GM12874 (cell line): ENCODE measurements around the gene KRTAP5-9.
"Not testable (repeated sequence)": the region's sequence is repeated elsewhere in the genome, so short reads cannot be mapped to it uniquely, and the experiment has no call there.

Experiments used
- TF ChIP-seq, protein P1 (sequence below): IDR thresholded peaks from 2 replicates; pipeline ENCODE4 v1.5.1; 2011; ENCODE audit warnings: low read depth, mild to moderate bottlenecking, control low read depth, low read length, moderate library complexity; ENCODE audit not compliant: insufficient read depth

Gene KRTAP5-9

GRCh38 chr11:71525938-71526495, 22.2 kb upstream of the KRTAP5-9 start:
- TF ChIP-seq, protein P1, sequence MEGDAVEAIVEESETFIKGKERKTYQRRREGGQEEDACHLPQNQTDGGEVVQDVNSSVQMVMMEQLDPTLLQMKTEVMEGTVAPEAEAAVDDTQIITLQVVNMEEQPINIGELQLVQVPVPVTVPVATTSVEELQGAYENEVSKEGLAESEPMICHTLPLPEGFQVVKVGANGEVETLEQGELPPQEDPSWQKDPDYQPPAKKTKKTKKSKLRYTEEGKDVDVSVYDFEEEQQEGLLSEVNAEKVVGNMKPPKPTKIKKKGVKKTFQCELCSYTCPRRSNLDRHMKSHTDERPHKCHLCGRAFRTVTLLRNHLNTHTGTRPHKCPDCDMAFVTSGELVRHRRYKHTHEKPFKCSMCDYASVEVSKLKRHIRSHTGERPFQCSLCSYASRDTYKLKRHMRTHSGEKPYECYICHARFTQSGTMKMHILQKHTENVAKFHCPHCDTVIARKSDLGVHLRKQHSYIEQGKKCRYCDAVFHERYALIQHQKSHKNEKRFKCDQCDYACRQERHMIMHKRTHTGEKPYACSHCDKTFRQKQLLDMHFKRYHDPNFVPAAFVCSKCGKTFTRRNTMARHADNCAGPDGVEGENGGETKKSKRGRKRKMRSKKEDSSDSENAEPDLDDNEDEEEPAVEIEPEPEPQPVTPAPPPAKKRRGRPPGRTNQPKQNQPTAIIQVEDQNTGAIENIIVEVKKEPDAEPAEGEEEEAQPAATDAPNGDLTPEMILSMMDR: no peak

DNA sequence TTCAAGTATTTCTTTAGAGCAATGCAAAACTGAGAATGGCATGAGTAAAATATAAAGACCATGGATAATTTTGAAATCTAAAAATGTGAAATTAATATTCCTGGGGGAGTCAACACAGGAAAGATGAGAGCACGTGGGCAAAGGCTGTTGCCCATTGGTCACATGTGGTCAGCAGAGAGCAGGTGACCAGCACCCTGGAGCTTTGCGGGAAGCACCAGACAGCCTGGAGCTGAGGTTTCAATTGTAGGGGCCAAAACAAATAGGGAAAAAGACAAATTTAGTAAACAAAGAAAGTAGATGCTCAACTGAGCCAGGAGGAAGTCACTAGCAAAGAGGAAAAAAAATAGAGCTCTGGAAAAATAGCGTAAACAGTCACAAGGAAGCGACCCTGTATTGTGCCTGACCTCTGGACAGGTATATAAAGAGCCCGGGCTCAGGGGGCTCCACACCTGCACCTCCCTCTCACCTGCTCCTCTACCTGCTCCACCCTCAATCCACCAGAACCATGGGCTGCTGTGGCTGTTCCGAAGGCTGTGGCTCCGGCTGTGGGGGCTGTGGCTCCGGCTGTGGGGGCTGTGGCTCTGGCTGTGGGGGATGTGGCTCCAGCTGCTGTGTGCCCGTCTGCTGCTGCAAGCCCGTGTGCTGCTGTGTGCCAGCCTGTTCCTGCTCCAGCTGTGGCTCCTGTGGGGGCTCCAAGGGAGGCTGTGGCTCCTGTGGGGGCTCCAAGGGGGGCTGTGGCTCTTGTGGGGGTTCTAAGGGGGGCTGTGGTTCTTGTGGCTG, 21.2 kb upstream of the KRTAP5-9 start, which contains the start of gene KRTAP5-7:
TSS of gene KRTAP5-7 (plus strand) at position 472 of the 780 bp plus-strand sequence. CDS start at position 506, 34 bp downstream.
- TF ChIP-seq, protein P1: not testable (repeated sequence)

DNA sequence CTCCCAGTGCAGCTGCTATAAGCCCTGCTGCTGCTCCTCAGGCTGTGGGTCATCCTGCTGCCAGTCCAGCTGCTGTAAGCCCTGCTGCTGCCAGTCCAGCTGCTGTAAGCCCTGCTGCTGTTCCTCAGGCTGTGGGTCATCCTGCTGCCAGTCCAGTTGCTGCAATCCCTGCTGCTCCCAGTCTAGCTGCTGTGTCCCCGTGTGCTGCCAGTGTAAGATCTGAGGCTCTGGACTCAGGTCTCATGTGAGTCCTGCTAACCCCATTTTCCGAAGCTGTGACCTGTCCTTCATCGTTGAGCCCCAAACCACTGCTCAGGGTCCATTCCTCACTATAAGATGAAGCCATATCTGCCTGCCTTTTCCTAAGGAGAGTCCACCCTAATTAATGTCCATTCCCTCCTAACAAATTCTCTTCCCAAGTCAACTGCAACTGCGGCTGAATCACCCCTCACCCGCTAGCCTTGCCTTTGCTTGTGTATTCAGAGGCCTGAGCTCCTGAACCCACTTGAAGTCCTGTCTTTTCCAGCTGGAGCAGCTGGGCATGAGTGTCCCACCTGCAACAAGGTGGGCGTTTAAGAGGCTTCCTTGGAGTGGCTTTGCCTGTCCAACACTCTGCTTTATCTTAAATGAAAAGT, 20.5 kb upstream of the KRTAP5-9 start:
- TF ChIP-seq, protein P1: no peak

- TF ChIP-seq, protein P1: no peak
Measured at GRCh38 chr11:71530602-71531001, 17.6 kb upstream of the KRTAP5-9 start.

- TF ChIP-seq, protein P1: no peak
Measured at GRCh38 chr11:71532036-71532610, 16.1 kb upstream of the KRTAP5-9 start.

DNA sequence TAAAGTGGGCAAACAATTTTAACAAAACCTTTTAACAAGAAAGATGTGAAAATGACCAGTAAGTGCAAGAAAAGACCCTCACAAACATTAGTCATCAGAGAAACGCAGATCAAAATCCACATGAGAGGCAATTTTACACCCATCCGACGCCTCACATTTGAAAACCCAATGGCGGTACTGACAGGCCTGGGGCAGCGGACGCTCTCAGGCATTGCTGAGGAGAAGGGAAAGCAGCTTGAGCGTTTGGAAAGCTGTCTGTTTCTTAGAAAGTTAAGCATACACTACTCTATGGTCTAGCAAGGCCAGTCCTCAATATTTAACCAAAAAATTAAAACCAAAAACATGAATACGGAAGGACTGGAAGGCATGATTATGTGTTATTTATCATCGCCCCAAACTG, 12.4 kb upstream of the KRTAP5-9 start:
- TF ChIP-seq, protein P1: no peak

GRCh38 chr11:71537537-71537936, 10.7 kb upstream of the KRTAP5-9 start:
- TF ChIP-seq, protein P1: no peak
